Thyroid gland (tissue), 4 donors: Measurements from ENCODE around the gene EID3. TPM values are rescaled to one million over a fixed set of nuclear protein-coding genes. Genes with fewer than 3 reads are reported as not detected.

ENCODE experiments used
- DNase-seq, 2 donors: peaks; one replicate each; pipeline ENCODE4 v3.0.0-alpha.2; 2019
- H3K27ac ChIP-seq, 3 donors: fragments of 200-600 bp; sonication (generic); 1 replicate in 2 of 3; 2 replicates in 1 of 3; pipeline ENCODE4 v1.5.1; 2016 to 2019; ENCODE audit warnings: mild to moderate bottlenecking in 1 of 3, moderate library complexity in 1 of 3
- H3K27me3 ChIP-seq: fragments of 200-600 bp; sonication (generic); one replicate; pipeline ENCODE4 v1.5.1; 2019
- H3K36me3 ChIP-seq, 2 donors: fragments of 200-600 bp; sonication (generic); one replicate each; pipeline ENCODE4 v1.5.1; 2016 to 2019
- H3K4me1 ChIP-seq, 2 donors: fragments of 200-600 bp; sonication (generic); one replicate each; pipeline ENCODE4 v1.5.1; 2017 to 2019
- H3K4me3 ChIP-seq, 3 donors: fragments of 200-600 bp; sonication (generic); replicated peaks in 1 of 3; 1 replicate in 2 of 3; 2 replicates in 1 of 3; pipeline ENCODE4 v1.5.1; 2016; ENCODE audit warnings: mild to moderate bottlenecking in 1 of 3
- H3K9me3 ChIP-seq: fragments of 200-600 bp; sonication (generic); one replicate; pipeline ENCODE4 v1.5.1; 2017
- CTCF ChIP-seq, 6 experiments: fragments of 200-600 bp in 3 of 6; fragments of 450-650 bp in 3 of 6; sonication (generic) in 3 of 6; IDR thresholded peaks; one replicate each; pipeline ENCODE4 v1.5.1; 2016 to 2019; ENCODE audit warnings: antibody characterized with exemption in 6 of 6, mild to moderate bottlenecking in 2 of 6, inconsistent platforms in 1 of 6, moderate library complexity in 1 of 6
- POLR2A ChIP-seq, 2 donors: fragments of 450-650 bp; IDR thresholded peaks; one replicate each; pipeline ENCODE4 v1.6.1; 2017; ENCODE audit warnings: antibody characterized with exemption in 2 of 2, mild to moderate bottlenecking in 2 of 2, moderate library complexity in 1 of 2
- WGBS, 2 donors: methylation state at CpG; one replicate each; pipeline ENCODE4 v1.1.5; 2017; 5-methylcytosine and 5-hydroxymethylcytosine counted together
- intact Hi-C: fragments of 100-400 bp; cut with DNase I; formaldehyde crosslinking; loops from one replicate; pipeline ENCODE4 v1.15.1; 2023
- total RNA-seq, 4 donors: library from RNA; depleted of rRNA; stranded (reverse); fragments of >200 nt; gene quantifications; one replicate each; pipeline ENCODE4 v1.2.3, GENCODE V29; 2016

EID3 gene
- total RNA-seq, 4 donors from 2014 or later, result 8.0 to 22.2 (median 9.8) TPM

GRCh38 chr12:104288635-104289274 lies 14.8 kb upstream of the EID3 start:
- H3K4me3 ChIP-seq, result peak overlapping the region; percentile 21 to 52 (median 46)
- peak overlapping the region; percentile 76 to 94 (median 93) for H3K27ac ChIP-seq
- H3K27me3 ChIP-seq, result no peaks in the 10 kb centered on the region
- H3K36me3 ChIP-seq, result peaks cover 13 to 16% of the 10 kb centered on the region in 2 donors
- intact Hi-C loops, result loop anchor here (5.0 kb wide), 1 partner anchor 71 kb away; the partner anchor contains the start of gene TXNRD1
- TF ChIP-seq CTCF (IDR thresholded peaks at IDR 0.05) (peak in 1 of 6 experiments; percentile 9), POLR2A (IDR thresholded peaks at IDR 0.05) (peak in 1 of 2 donors; percentile 89)
- peaks cover 20 to 32% of the 10 kb centered on the region in 2 donors for H3K4me1 ChIP-seq
- 1 to 2% methylated on average over 31 to 40 of the region's 41 CpGs for WGBS, 2 donors
- no peaks in the 10 kb centered on the region for H3K9me3 ChIP-seq
- peak; percentile 80 to 85 for DNase-seq

- no peak overlapping the region for H3K4me3 ChIP-seq
- H3K27ac ChIP-seq, result no peak overlapping the region
- H3K36me3 ChIP-seq, result peaks cover 16 to 18% of the 10 kb centered on the region in 2 donors
- 86 to 92% methylated on average over 8 of the region's 8 CpGs for WGBS, 2 donors
- no peaks in the 10 kb centered on the region for H3K27me3 ChIP-seq
- H3K4me1 ChIP-seq, result peaks cover 16 to 24% of the 10 kb centered on the region in 2 donors
- intact Hi-C loops, result no loop called here
- no peaks in the 10 kb centered on the region for H3K9me3 ChIP-seq
- TF ChIP-seq CTCF (IDR thresholded peaks at IDR 0.05), result no peak
- TF ChIP-seq POLR2A (IDR thresholded peaks at IDR 0.05), result no peak
- no peak for DNase-seq
Observed at GRCh38 chr12:104290320-104290719, 13.2 kb upstream of the EID3 start.

- Histone ChIP-seq H3K27me3 (no peaks in the 10 kb centered on the region), H3K9me3 (no peaks in the 10 kb centered on the region), H3K4me1 (peaks cover 11 to 18% of the 10 kb centered on the region in 2 donors), H3K27ac (no peak overlapping the region), H3K36me3 (peaks cover 16 to 22% of the 10 kb centered on the region in 2 donors), H3K4me3 (no peak overlapping the region)
- 95 to 98% methylated on average over 5 of the region's 5 CpGs for WGBS, 2 donors
- intact Hi-C loops, result no loop called here
- DNase-seq, result no peak
- TF ChIP-seq POLR2A (IDR thresholded peaks at IDR 0.05) (no peak), CTCF (IDR thresholded peaks at IDR 0.05) (no peak)
Observed at GRCh38 chr12:104290855-104291254, 12.7 kb upstream of the EID3 start.

GRCh38 chr12:104291867-104292524 lies 11.5 kb upstream of the EID3 start:
- H3K27me3 ChIP-seq, result no peaks in the 10 kb centered on the region
- TF ChIP-seq POLR2A (IDR thresholded peaks at IDR 0.05) (no peak), CTCF (IDR thresholded peaks at IDR 0.05) (no peak)
- no peak overlapping the region for H3K4me3 ChIP-seq
- intact Hi-C loops, result no loop called here
- no peaks in the 10 kb centered on the region for H3K9me3 ChIP-seq
- H3K27ac ChIP-seq, result no peak overlapping the region
- H3K4me1 ChIP-seq, result peaks cover 7 to 11% of the 10 kb centered on the region in 2 donors
- peaks cover 19 to 27% of the 10 kb centered on the region in 2 donors for H3K36me3 ChIP-seq
- WGBS, 2 donors, result 76 to 83% methylated on average over 5 of the region's 5 CpGs
- no peak for DNase-seq
